Uterus (tissue), 2 donors: Measurements from ENCODE around the gene SUCNR1.

ENCODE experiments used
- POLR2A ChIP-seq, 2 donors: fragments of 450-650 bp; IDR thresholded peaks; one replicate each; pipeline ENCODE4 v1.6.1; 2016; ENCODE audit warnings: antibody characterized with exemption in 2 of 2, mild to moderate bottlenecking in 1 of 2, moderate library complexity in 1 of 2
- TF ChIP-seq, protein P1 (sequence below), 4 experiments: fragments of 200-600 bp in 2 of 4; fragments of 450-650 bp in 2 of 4; sonication (generic) in 2 of 4; IDR thresholded peaks; one replicate each; pipeline ENCODE4 v1.5.1; 2016 to 2019; ENCODE audit warnings: antibody characterized with exemption in 4 of 4, mild to moderate bottlenecking in 2 of 4, moderate library complexity in 1 of 4

DNA sequence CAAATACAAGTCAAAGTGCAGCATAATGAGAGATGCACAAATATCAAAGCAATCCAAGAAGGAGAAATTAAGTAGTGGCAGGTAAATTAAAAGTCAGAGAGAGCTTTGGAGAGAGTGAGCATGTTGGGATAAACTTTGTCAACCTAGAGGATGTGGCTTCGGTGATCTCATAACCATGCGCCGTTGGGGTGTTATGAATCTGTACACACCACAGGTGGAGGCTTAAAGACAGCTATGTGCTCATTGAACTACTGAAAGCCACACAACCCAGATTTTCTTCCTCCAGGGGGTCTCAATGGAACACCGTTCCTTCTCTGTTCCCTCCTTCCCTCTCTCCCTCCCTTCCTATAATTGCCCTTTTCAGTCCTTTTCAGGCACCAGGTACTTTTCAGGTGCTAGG is 52.0 kb downstream of the SUCNR1 start:
- TF ChIP-seq POLR2A (IDR thresholded peaks at IDR 0.05), result no peak
- TF ChIP-seq, protein P1, sequence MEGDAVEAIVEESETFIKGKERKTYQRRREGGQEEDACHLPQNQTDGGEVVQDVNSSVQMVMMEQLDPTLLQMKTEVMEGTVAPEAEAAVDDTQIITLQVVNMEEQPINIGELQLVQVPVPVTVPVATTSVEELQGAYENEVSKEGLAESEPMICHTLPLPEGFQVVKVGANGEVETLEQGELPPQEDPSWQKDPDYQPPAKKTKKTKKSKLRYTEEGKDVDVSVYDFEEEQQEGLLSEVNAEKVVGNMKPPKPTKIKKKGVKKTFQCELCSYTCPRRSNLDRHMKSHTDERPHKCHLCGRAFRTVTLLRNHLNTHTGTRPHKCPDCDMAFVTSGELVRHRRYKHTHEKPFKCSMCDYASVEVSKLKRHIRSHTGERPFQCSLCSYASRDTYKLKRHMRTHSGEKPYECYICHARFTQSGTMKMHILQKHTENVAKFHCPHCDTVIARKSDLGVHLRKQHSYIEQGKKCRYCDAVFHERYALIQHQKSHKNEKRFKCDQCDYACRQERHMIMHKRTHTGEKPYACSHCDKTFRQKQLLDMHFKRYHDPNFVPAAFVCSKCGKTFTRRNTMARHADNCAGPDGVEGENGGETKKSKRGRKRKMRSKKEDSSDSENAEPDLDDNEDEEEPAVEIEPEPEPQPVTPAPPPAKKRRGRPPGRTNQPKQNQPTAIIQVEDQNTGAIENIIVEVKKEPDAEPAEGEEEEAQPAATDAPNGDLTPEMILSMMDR (IDR thresholded peaks at IDR 0.05), result no peak
